GM23338 (cell line): Measurements from ENCODE around the gene NHEJ1. TPM values are rescaled to one million over a fixed set of nuclear protein-coding genes. Genes with fewer than 3 reads are reported as not detected.

Experiments used
- ATAC-seq: fragments of 200-7000 bp; cut with Tn5 transposase; 3 replicates; pipeline ENCODE4 v1.9.1; 2020
- DNase-seq: peaks from one replicate; pipeline ENCODE4 v3.0.0-alpha.2; 2015; ENCODE audit warnings: low spot score
- H2AFZ ChIP-seq: fragments of 200-600 bp; sonication (generic); 2 replicates; pipeline ENCODE4 v1.8.0; 2016; ENCODE audit warnings: antibody characterized with exemption, mild to moderate bottlenecking, moderate library complexity
- H3F3A ChIP-seq: fragments of 200-600 bp; sonication (generic); replicated peaks from 2 replicates; pipeline ENCODE4 v1.8.0; 2017; ENCODE audit warnings: antibody characterized with exemption, mixed run types, low read depth
- H3K27ac ChIP-seq: fragments of 200-600 bp; sonication (generic); 2 replicates; pipeline ENCODE4 v1.6.1; 2016; ENCODE audit warnings: low read depth
- H3K27me3 ChIP-seq: fragments of 200-600 bp; sonication (generic); 2 replicates; pipeline ENCODE4 v1.8.0; 2016; ENCODE audit warnings: mild to moderate bottlenecking, mixed run types, moderate library complexity; ENCODE audit not compliant: insufficient read depth
- H3K36me3 ChIP-seq: fragments of 200-600 bp; sonication (generic); 2 replicates; pipeline ENCODE4 v1.8.0; 2016; ENCODE audit warnings: mild to moderate bottlenecking; ENCODE audit not compliant: insufficient read depth
- H3K4me1 ChIP-seq: fragments of 200-600 bp; sonication (generic); 2 replicates; pipeline ENCODE4 v1.8.0; 2016; ENCODE audit warnings: mild to moderate bottlenecking, moderate library complexity; ENCODE audit not compliant: insufficient read depth
- H3K4me2 ChIP-seq: fragments of 200-600 bp; sonication (generic); 2 replicates; pipeline ENCODE4 v1.7.1; 2017; ENCODE audit warnings: mixed run types
- H3K4me3 ChIP-seq: fragments of 200-600 bp; sonication (generic); 2 replicates; pipeline ENCODE4 v1.6.1; 2016; ENCODE audit warnings: mixed run types
- H3K79me2 ChIP-seq: fragments of 200-600 bp; sonication (generic); replicated peaks from 2 replicates; pipeline ENCODE4 v1.8.0; 2017; ENCODE audit warnings: mild to moderate bottlenecking; ENCODE audit not compliant: insufficient read depth
- H3K9me2 ChIP-seq: fragments of 200-600 bp; sonication (generic); 2 replicates; pipeline ENCODE4 v1.8.0; 2017; ENCODE audit not compliant: insufficient read depth
- H4K20me1 ChIP-seq: fragments of 200-600 bp; sonication (generic); replicated peaks from 2 replicates; pipeline ENCODE4 v1.8.0; 2017; ENCODE audit warnings: mild to moderate bottlenecking; ENCODE audit not compliant: insufficient read depth
- H3K27ac Mint-ChIP-seq: 2 replicates; pipeline ENCODE4 v1.8.0; 2020; ENCODE audit warnings: inconsistent platforms, mild to moderate bottlenecking, moderate library complexity, mixed read lengths
- H3K27me3 Mint-ChIP-seq: 3 replicates; pipeline ENCODE4 v1.8.0; 2022; ENCODE audit warnings: low read depth, mild to moderate bottlenecking, moderate library complexity, mixed read lengths, inconsistent platforms; ENCODE audit not compliant: insufficient read depth, poor library complexity
- H3K36me3 Mint-ChIP-seq: 3 replicates; pipeline ENCODE4 v1.8.0; 2021; ENCODE audit warnings: low read depth, mild to moderate bottlenecking, inconsistent platforms, moderate library complexity, mixed read lengths
- H3K4me1 Mint-ChIP-seq: 3 replicates; pipeline ENCODE4 v1.8.0; 2020; ENCODE audit warnings: mild to moderate bottlenecking, inconsistent platforms, mixed read lengths
- H3K4me3 Mint-ChIP-seq: 3 replicates; pipeline ENCODE4 v1.8.0; 2021; ENCODE audit warnings: moderate library complexity, mild to moderate bottlenecking, inconsistent platforms, mixed read lengths
- H3K9me3 Mint-ChIP-seq: 3 replicates; pipeline ENCODE4 v1.8.0; 2020; ENCODE audit warnings: moderate library complexity, mild to moderate bottlenecking, inconsistent platforms, mixed read lengths
- CREB1 ChIP-seq: fragments of 250-450 bp; sonication (Bioruptor Pico); IDR thresholded peaks from 2 replicates; pipeline ENCODE4 v1.5.0; 2020; ENCODE audit warnings: low read depth, mild to moderate bottlenecking, moderate library complexity
- EZH2 ChIP-seq: fragments of 200-600 bp; sonication (generic); IDR thresholded peaks from one replicate; pipeline ENCODE4 v1.8.0; 2017; ENCODE audit warnings: antibody characterized with exemption, mild to moderate bottlenecking, low read depth; ENCODE audit not compliant: unreplicated experiment
- EZH2phosphoT487 ChIP-seq: fragments of 200-600 bp; sonication (generic); IDR thresholded peaks from one replicate; pipeline ENCODE4 v1.8.1; 2018; ENCODE audit warnings: antibody characterized with exemption; ENCODE audit not compliant: unreplicated experiment
- JUNB ChIP-seq: IDR thresholded peaks from one replicate; pipeline ENCODE4 v1.6.1; 2016; ENCODE audit warnings: antibody characterized with exemption; ENCODE audit not compliant: unreplicated experiment
- NANOG ChIP-seq: IDR thresholded peaks from 2 replicates; pipeline ENCODE4 v1.6.1; 2016; ENCODE audit warnings: antibody characterized with exemption, borderline replicate concordance
- POLR2AphosphoS5 ChIP-seq: IDR thresholded peaks from 2 replicates; pipeline ENCODE4 v1.6.1; 2016; ENCODE audit warnings: antibody characterized with exemption, low read depth
- STAT1 ChIP-seq: IDR thresholded peaks from one replicate; pipeline ENCODE4 v1.6.1; 2016; ENCODE audit warnings: antibody characterized with exemption; ENCODE audit not compliant: unreplicated experiment
- ZNF114 ChIP-seq: fragments of 250-450 bp; sonication (Bioruptor Pico); IDR thresholded peaks from 2 replicates; pipeline ENCODE4 v1.5.0; 2020; ENCODE audit warnings: mild to moderate bottlenecking, moderate library complexity
- ZNF331 ChIP-seq: fragments of 250-450 bp; sonication (Bioruptor Pico); IDR thresholded peaks from 2 replicates; pipeline ENCODE4 v1.5.0; 2020; ENCODE audit warnings: low read depth, mild to moderate bottlenecking, moderate library complexity
- polyA plus RNA-seq: library from polyadenylated mRNA; unstranded; fragments of >200 nt; fragmentation: Nextera tagmentation; extraction: Ambion mirVana; gene quantifications from 2 replicates; pipeline ENCODE4 v1.2.1, GENCODE V29; 2016
- total RNA-seq: library from RNA; depleted of rRNA; stranded (reverse); fragments of >200 nt; shearing (Covaris generic); gene quantifications from 2 replicates; pipeline ENCODE4 v1.2.3, GENCODE V29; 2014
- TF ChIP-seq, protein P1 (sequence below), 2 experiments: fragments of 200-600 bp in 1 of 2; sonication (generic) in 1 of 2; conservative IDR thresholded peaks; 2 replicates each; pipeline versions ENCODE4 v1.5.1 to v1.6.1; 2016 to 2017; ENCODE audit warnings: antibody characterized with exemption in 2 of 2, low read depth in 2 of 2, mild to moderate bottlenecking in 2 of 2, moderate library complexity in 1 of 2
- TF ChIP-seq, protein P2 (sequence below): fragments of 250-450 bp; sonication (Bioruptor Pico); IDR thresholded peaks from 2 replicates; pipeline ENCODE4 v1.5.0; 2020; ENCODE audit warnings: mild to moderate bottlenecking, moderate library complexity
- TF ChIP-seq, protein P3 (sequence below): IDR thresholded peaks from one replicate; pipeline ENCODE4 v1.6.1; 2018; ENCODE audit warnings: antibody characterized with exemption; ENCODE audit not compliant: unreplicated experiment
- TF ChIP-seq, protein P4 (sequence below): IDR thresholded peaks from 2 replicates; pipeline ENCODE4 v1.6.1; 2016; ENCODE audit warnings: antibody characterized with exemption

NHEJ1 gene
- total and polyA plus RNA-seq, 2 experiments from 2014 or later, result 19.6 to 30.6 TPM

GRCh38 chr2:219182331-219183150 is 21.9 kb upstream of the NHEJ1 start:
- no peak overlapping the region for H3K27ac ChIP-seq
- no peak overlapping the region for H2AFZ ChIP-seq
- H3K4me2 ChIP-seq, result no peak overlapping the region
- H3K9me3 Mint-ChIP-seq, result no peaks in the 10 kb centered on the region; the same call in 2 of the 3 replicates
- H3K4me3 Mint-ChIP-seq, result no peak overlapping the region
- H3K4me1 ChIP-seq, result peaks cover 7% of the 10 kb centered on the region
- peaks cover 30% of the 10 kb centered on the region for H3K36me3 Mint-ChIP-seq
- no peak for DNase-seq
- no peak for ATAC-seq
- H3K27me3 Mint-ChIP-seq, result peaks cover 5% of the 10 kb centered on the region
- no peaks in the 10 kb centered on the region for H3K9me2 ChIP-seq
- peaks cover 7% of the 10 kb centered on the region for H3K79me2 ChIP-seq
- peaks cover 10% of the 10 kb centered on the region for H3F3A ChIP-seq
- no peaks in the 10 kb centered on the region for H3K36me3 ChIP-seq
- peaks cover 8% of the 10 kb centered on the region; the same call in 2 of the 3 replicates for H3K4me1 Mint-ChIP-seq
- H3K4me3 ChIP-seq, result no peak overlapping the region
- no peaks in the 10 kb centered on the region for H3K27me3 ChIP-seq
- no peak overlapping the region for H3K27ac Mint-ChIP-seq
- TF ChIP-seq, protein P1, sequence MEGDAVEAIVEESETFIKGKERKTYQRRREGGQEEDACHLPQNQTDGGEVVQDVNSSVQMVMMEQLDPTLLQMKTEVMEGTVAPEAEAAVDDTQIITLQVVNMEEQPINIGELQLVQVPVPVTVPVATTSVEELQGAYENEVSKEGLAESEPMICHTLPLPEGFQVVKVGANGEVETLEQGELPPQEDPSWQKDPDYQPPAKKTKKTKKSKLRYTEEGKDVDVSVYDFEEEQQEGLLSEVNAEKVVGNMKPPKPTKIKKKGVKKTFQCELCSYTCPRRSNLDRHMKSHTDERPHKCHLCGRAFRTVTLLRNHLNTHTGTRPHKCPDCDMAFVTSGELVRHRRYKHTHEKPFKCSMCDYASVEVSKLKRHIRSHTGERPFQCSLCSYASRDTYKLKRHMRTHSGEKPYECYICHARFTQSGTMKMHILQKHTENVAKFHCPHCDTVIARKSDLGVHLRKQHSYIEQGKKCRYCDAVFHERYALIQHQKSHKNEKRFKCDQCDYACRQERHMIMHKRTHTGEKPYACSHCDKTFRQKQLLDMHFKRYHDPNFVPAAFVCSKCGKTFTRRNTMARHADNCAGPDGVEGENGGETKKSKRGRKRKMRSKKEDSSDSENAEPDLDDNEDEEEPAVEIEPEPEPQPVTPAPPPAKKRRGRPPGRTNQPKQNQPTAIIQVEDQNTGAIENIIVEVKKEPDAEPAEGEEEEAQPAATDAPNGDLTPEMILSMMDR (conservative IDR thresholded peaks at IDR 0.05; ENCODE audit: low read depth in 2 of 2), result no peak
- TF ChIP-seq, protein P2, sequence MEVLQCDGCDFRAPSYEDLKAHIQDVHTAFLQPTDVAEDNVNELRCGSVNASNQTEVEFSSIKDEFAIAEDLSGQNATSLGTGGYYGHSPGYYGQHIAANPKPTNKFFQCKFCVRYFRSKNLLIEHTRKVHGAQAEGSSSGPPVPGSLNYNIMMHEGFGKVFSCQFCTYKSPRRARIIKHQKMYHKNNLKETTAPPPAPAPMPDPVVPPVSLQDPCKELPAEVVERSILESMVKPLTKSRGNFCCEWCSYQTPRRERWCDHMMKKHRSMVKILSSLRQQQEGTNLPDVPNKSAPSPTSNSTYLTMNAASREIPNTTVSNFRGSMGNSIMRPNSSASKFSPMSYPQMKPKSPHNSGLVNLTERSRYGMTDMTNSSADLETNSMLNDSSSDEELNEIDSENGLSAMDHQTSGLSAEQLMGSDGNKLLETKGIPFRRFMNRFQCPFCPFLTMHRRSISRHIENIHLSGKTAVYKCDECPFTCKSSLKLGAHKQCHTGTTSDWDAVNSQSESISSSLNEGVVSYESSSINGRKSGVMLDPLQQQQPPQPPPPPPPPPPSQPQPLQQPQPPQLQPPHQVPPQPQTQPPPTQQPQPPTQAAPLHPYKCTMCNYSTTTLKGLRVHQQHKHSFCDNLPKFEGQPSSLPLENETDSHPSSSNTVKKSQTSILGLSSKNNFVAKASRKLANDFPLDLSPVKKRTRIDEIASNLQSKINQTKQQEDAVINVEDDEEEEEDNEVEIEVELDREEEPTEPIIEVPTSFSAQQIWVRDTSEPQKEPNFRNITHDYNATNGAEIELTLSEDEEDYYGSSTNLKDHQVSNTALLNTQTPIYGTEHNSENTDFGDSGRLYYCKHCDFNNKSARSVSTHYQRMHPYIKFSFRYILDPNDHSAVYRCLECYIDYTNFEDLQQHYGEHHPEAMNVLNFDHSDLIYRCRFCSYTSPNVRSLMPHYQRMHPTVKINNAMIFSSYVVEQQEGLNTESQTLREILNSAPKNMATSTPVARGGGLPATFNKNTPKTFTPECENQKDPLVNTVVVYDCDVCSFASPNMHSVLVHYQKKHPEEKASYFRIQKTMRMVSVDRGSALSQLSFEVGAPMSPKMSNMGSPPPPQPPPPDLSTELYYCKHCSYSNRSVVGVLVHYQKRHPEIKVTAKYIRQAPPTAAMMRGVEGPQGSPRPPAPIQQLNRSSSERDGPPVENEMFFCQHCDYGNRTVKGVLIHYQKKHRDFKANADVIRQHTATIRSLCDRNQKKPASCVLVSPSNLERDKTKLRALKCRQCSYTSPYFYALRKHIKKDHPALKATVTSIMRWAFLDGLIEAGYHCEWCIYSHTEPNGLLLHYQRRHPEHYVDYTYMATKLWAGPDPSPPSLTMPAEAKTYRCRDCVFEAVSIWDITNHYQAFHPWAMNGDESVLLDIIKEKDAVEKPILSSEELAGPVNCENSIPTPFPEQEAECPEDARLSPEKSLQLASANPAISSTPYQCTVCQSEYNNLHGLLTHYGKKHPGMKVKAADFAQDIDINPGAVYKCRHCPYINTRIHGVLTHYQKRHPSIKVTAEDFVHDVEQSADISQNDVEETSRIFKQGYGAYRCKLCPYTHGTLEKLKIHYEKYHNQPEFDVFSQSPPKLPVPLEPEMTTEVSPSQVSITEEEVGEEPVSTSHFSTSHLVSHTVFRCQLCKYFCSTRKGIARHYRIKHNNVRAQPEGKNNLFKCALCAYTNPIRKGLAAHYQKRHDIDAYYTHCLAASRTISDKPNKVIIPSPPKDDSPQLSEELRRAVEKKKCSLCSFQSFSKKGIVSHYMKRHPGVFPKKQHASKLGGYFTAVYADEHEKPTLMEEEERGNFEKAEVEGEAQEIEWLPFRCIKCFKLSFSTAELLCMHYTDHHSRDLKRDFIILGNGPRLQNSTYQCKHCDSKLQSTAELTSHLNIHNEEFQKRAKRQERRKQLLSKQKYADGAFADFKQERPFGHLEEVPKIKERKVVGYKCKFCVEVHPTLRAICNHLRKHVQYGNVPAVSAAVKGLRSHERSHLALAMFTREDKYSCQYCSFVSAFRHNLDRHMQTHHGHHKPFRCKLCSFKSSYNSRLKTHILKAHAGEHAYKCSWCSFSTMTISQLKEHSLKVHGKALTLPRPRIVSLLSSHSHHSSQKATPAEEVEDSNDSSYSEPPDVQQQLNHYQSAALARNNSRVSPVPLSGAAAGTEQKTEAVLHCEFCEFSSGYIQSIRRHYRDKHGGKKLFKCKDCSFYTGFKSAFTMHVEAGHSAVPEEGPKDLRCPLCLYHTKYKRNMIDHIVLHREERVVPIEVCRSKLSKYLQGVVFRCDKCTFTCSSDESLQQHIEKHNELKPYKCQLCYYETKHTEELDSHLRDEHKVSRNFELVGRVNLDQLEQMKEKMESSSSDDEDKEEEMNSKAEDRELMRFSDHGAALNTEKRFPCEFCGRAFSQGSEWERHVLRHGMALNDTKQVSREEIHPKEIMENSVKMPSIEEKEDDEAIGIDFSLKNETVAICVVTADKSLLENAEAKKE (CRISPR knock-in tag), result no peak
- TF ChIP-seq, protein P3, sequence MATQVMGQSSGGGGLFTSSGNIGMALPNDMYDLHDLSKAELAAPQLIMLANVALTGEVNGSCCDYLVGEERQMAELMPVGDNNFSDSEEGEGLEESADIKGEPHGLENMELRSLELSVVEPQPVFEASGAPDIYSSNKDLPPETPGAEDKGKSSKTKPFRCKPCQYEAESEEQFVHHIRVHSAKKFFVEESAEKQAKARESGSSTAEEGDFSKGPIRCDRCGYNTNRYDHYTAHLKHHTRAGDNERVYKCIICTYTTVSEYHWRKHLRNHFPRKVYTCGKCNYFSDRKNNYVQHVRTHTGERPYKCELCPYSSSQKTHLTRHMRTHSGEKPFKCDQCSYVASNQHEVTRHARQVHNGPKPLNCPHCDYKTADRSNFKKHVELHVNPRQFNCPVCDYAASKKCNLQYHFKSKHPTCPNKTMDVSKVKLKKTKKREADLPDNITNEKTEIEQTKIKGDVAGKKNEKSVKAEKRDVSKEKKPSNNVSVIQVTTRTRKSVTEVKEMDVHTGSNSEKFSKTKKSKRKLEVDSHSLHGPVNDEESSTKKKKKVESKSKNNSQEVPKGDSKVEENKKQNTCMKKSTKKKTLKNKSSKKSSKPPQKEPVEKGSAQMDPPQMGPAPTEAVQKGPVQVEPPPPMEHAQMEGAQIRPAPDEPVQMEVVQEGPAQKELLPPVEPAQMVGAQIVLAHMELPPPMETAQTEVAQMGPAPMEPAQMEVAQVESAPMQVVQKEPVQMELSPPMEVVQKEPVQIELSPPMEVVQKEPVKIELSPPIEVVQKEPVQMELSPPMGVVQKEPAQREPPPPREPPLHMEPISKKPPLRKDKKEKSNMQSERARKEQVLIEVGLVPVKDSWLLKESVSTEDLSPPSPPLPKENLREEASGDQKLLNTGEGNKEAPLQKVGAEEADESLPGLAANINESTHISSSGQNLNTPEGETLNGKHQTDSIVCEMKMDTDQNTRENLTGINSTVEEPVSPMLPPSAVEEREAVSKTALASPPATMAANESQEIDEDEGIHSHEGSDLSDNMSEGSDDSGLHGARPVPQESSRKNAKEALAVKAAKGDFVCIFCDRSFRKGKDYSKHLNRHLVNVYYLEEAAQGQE, result no peak
- TF ChIP-seq, protein P4, sequence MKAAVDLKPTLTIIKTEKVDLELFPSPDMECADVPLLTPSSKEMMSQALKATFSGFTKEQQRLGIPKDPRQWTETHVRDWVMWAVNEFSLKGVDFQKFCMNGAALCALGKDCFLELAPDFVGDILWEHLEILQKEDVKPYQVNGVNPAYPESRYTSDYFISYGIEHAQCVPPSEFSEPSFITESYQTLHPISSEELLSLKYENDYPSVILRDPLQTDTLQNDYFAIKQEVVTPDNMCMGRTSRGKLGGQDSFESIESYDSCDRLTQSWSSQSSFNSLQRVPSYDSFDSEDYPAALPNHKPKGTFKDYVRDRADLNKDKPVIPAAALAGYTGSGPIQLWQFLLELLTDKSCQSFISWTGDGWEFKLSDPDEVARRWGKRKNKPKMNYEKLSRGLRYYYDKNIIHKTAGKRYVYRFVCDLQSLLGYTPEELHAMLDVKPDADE, result no peak
- TF ChIP-seq NANOG, result no peak
- TF ChIP-seq ZNF114 (CRISPR knock-in tag), result no peak
- no peak for TF ChIP-seq ZNF331 (CRISPR knock-in tag)
- no peak for TF ChIP-seq POLR2AphosphoS5
- no peak for TF ChIP-seq EZH2phosphoT487
- no peak for TF ChIP-seq JUNB
- no peak for TF ChIP-seq STAT1
- TF ChIP-seq EZH2, result no peak
- no peak for TF ChIP-seq CREB1 (CRISPR knock-in tag)
- no peaks in the 10 kb centered on the region; the same call in 1 of the 2 replicates for H4K20me1 ChIP-seq
